SU-DHL-6 (cell line): Measurements from ENCODE around the gene CACNB2.

Experiments used
- EZH2phosphoT487 ChIP-seq: fragments of 200-600 bp; sonication (generic), shearing (Covaris generic); conservative IDR thresholded peaks from 2 replicates; pipeline ENCODE4 v1.6.1; 2018; ENCODE audit warnings: mild to moderate bottlenecking, antibody characterized with exemption, low read length, moderate library complexity, mixed read lengths
- TF ChIP-seq, protein P1 (sequence below): fragments of 200-600 bp; sonication (generic); IDR thresholded peaks from one replicate; pipeline ENCODE4 v1.5.1; 2017; ENCODE audit warnings: antibody characterized with exemption, mild to moderate bottlenecking, low read length, moderate library complexity; ENCODE audit not compliant: insufficient read depth, poor library complexity, severe bottlenecking

- TF ChIP-seq, protein P1, sequence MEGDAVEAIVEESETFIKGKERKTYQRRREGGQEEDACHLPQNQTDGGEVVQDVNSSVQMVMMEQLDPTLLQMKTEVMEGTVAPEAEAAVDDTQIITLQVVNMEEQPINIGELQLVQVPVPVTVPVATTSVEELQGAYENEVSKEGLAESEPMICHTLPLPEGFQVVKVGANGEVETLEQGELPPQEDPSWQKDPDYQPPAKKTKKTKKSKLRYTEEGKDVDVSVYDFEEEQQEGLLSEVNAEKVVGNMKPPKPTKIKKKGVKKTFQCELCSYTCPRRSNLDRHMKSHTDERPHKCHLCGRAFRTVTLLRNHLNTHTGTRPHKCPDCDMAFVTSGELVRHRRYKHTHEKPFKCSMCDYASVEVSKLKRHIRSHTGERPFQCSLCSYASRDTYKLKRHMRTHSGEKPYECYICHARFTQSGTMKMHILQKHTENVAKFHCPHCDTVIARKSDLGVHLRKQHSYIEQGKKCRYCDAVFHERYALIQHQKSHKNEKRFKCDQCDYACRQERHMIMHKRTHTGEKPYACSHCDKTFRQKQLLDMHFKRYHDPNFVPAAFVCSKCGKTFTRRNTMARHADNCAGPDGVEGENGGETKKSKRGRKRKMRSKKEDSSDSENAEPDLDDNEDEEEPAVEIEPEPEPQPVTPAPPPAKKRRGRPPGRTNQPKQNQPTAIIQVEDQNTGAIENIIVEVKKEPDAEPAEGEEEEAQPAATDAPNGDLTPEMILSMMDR, result no peak
- no peak for TF ChIP-seq EZH2phosphoT487
Observed at GRCh38 chr10:18271491-18271890, 131.3 kb downstream of the CACNB2 start.
